ENCODE data around the gene MAGI1. TPM values are rescaled to one million over a fixed set of nuclear protein-coding genes. Genes with fewer than 3 reads are reported as not detected.
A peak's percentile ranks its signal among the peaks of the same experiment; 100 is the strongest.

Gene MAGI1
- total RNA-seq, 2 experiments from 2014 or later = 0.21 to 0.24 TPM

DNA sequence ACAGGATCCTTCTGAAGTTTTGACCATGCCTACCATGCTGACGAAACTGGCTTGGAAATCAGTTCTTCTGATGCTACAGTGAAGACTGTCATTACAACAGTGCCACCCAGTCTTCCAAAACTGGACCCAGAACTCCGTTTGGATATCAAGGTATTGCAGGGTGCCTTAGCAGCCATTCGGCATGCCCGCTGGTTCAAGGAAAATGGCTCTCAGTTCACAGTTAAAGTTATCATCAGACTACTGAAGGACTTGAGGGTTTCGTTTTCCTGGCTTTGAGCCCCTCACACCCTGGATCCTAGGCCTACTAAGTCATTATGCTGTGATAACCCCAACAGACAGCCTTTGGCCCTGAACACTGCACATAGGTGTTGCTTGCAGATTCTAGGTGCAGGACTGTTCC is 351.0 kb downstream of the MAGI1 start:
- H3K36me3 Mint-ChIP-seq = no peaks in the 10 kb centered on the region
- no peak for DNase-seq
- no peaks in the 10 kb centered on the region for H3K9me3 Mint-ChIP-seq
- H3K27ac Mint-ChIP-seq = no peak overlapping the region
- intact Hi-C loops (cut with micrococcal nuclease) = no loop called here
- CTCF ChIA-PET = no interaction called here
- H3K27me3 Mint-ChIP-seq = no peaks in the 10 kb centered on the region
- no peak overlapping the region for H3K4me3 Mint-ChIP-seq
- no peaks in the 10 kb centered on the region for H3K4me1 Mint-ChIP-seq (ENCODE audit: low read depth)
- POLR2A ChIA-PET = no interaction called here

DNA sequence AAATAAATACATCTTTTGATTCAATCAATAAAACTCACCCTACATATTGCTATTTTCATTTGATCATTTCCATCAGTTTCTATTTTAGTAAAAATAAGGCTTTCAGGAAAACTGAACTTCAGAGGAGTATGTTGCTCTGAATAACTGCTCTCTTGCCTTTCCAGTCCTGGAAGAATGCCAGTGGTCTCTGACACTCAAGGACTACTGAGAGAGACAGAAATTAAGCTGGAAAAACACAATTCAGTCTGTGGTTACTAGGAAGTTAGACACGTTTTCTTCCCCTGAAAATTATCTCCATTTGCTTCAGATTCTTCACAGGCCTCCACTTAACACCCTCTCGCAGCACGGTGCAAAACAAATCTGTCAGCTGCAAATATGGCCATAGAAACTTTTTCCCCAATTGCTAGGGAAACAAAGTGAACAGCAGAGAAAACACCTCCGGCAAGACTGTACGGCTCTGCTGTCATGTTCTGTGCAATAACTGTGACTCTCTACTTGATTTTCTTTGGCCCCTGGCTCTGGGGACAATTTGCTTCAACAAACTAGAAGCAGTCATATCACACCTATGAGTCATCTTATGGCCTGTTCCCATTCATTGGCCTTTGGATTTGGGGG is 353.0 kb downstream of the MAGI1 start:
- H3K27ac Mint-ChIP-seq = no peak overlapping the region
- no peaks in the 10 kb centered on the region for H3K4me1 Mint-ChIP-seq (ENCODE audit: low read depth)
- H3K36me3 Mint-ChIP-seq = no peaks in the 10 kb centered on the region
- no peak overlapping the region for H3K4me3 Mint-ChIP-seq
- no peaks in the 10 kb centered on the region for H3K27me3 Mint-ChIP-seq
- POLR2A ChIA-PET = no interaction called here
- intact Hi-C loops (cut with micrococcal nuclease) = no loop called here
- DNase-seq = no peak
- CTCF ChIA-PET = no interaction called here
- H3K9me3 Mint-ChIP-seq = no peaks in the 10 kb centered on the region

DNA sequence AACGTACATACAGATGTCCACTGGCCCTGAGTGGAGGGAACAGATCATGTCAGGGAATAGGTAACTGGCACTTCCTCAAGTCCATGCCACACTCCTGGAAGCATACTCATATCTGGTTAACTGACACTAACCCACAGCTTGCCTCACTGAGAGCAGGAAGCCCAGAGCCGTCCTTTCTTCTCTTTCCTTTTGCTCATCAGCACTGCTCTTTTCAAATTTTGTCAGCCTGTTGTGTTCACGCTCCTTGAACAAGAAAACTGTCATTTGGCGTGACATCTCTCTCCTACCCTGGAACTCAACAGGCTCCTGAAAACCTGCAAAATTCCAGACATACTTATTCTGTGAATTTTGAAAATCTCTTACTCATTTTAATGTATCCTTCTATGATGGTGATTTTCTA is 360.2 kb downstream of the MAGI1 start:
- no peaks in the 10 kb centered on the region for H3K36me3 Mint-ChIP-seq
- intact Hi-C loops (cut with micrococcal nuclease) = no loop called here
- H3K4me3 Mint-ChIP-seq = no peak overlapping the region
- H3K4me1 Mint-ChIP-seq (ENCODE audit: low read depth) = no peaks in the 10 kb centered on the region
- no peaks in the 10 kb centered on the region for H3K9me3 Mint-ChIP-seq
- DNase-seq = no peak
- ChIA-PET POLR2A (no interaction called here), CTCF (no interaction called here)
- no peaks in the 10 kb centered on the region for H3K27me3 Mint-ChIP-seq
- H3K27ac Mint-ChIP-seq = no peak overlapping the region

DNA sequence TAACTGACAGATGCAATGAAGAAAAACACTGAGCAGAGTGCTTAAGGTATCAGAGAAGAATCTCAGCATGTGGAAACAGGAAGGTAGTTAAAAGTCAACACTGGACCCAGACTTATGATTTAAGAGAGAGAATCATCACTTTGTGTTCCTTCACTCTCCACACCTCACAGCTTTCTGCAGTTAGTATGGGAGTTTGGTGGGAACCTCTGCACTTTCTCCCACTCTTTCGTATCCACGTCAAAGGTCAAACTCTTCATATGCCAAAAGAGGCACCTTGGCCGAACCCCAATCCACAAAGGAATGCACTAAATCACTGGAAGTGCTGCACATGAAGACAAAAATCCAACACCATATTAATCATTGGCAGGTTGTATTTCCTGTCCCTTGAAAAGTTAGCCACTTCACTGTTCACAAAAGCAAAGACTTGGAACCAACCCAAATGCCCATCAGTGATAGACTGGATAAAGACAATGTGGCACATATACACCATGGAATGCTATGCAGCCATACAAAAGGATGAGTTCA is 361.2 kb downstream of the MAGI1 start:
- no peaks in the 10 kb centered on the region for H3K36me3 Mint-ChIP-seq
- no peak overlapping the region for H3K4me3 Mint-ChIP-seq
- no peaks in the 10 kb centered on the region for H3K27me3 Mint-ChIP-seq
- ChIA-PET POLR2A (no interaction called here), CTCF (no interaction called here)
- H3K9me3 Mint-ChIP-seq = no peaks in the 10 kb centered on the region
- no peak for DNase-seq
- intact Hi-C loops (cut with micrococcal nuclease) = no loop called here
- H3K4me1 Mint-ChIP-seq (ENCODE audit: low read depth) = no peaks in the 10 kb centered on the region
- no peak overlapping the region for H3K27ac Mint-ChIP-seq

DNA sequence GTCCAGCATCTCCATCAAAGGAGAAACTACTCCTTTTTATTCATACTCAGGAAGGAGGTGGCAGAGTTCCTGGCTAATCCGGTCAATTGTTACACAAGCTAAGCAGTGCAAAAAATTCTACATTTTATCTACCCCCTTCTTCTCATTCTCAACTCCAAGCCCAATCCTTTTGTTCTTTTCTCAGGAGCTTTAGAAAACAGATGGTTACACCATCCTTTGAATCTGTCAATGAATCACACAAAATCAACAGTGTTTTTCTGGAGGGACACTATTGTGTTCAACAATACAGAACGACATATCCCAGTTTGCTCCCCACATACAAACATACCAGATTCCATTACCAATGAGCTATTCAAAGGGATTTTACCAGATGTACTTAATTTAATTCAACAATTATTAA is 362.1 kb downstream of the MAGI1 start:
- intact Hi-C loops (cut with micrococcal nuclease) = no loop called here
- H3K36me3 Mint-ChIP-seq = no peaks in the 10 kb centered on the region
- no peaks in the 10 kb centered on the region for H3K4me1 Mint-ChIP-seq (ENCODE audit: low read depth)
- H3K27ac Mint-ChIP-seq = no peak overlapping the region
- ChIA-PET POLR2A (no interaction called here), CTCF (no interaction called here)
- DNase-seq = no peak
- no peak overlapping the region for H3K4me3 Mint-ChIP-seq
- no peaks in the 10 kb centered on the region for H3K9me3 Mint-ChIP-seq
- no peaks in the 10 kb centered on the region for H3K27me3 Mint-ChIP-seq

DNA sequence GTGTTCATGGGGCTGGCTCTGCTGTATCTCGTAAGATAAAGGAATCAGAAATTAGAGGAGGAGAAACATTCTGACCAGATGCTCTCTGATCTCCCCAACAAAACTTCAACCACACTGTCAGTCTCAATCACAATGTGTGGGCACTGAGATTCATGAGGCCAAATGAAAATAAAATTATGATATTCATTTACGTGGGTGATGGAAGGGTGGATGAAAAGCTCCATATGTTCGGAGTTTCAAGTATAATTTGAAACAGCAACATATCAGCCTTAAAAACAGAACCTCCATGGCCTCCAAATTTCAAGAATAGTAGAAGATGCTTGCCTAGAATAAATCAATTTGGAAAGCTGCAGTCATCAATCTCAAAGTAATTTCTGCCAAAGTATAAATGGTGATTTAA is 363.7 kb downstream of the MAGI1 start:
- H3K27me3 Mint-ChIP-seq = no peaks in the 10 kb centered on the region
- DNase-seq = no peak
- POLR2A ChIA-PET = no interaction called here
- no peak overlapping the region for H3K4me3 Mint-ChIP-seq
- no peak overlapping the region for H3K27ac Mint-ChIP-seq
- no peaks in the 10 kb centered on the region for H3K9me3 Mint-ChIP-seq
- CTCF ChIA-PET = no interaction called here
- H3K36me3 Mint-ChIP-seq = no peaks in the 10 kb centered on the region
- H3K4me1 Mint-ChIP-seq (ENCODE audit: low read depth) = no peaks in the 10 kb centered on the region
- intact Hi-C loops (cut with micrococcal nuclease) = no loop called here

DNA sequence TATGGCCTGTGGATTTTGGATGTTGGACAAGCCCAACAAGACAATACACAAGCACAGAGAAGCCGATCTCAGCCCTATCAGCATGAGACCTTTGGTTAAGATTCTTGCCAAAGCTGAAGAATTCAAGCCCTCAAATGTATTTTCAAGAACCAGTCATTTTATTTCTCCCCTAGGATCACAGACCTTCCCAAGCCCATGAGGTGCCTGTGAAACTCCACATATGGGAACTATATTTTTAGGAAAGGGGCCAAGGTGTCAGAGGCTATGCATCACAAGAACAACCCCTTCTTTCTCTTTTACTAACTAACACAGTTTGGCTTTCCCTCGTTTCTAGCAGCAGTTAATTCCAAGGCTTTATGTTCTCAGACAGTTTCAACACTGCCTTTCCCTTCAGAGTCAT is 364.5 kb downstream of the MAGI1 start:
- CTCF ChIA-PET = no interaction called here
- no peaks in the 10 kb centered on the region for H3K4me1 Mint-ChIP-seq (ENCODE audit: low read depth)
- intact Hi-C loops (cut with micrococcal nuclease) = no loop called here
- DNase-seq = no peak
- H3K36me3 Mint-ChIP-seq = no peaks in the 10 kb centered on the region
- H3K27me3 Mint-ChIP-seq = no peaks in the 10 kb centered on the region
- H3K9me3 Mint-ChIP-seq = no peaks in the 10 kb centered on the region
- POLR2A ChIA-PET = no interaction called here
- H3K4me3 Mint-ChIP-seq = no peak overlapping the region
- no peak overlapping the region for H3K27ac Mint-ChIP-seq

DNA sequence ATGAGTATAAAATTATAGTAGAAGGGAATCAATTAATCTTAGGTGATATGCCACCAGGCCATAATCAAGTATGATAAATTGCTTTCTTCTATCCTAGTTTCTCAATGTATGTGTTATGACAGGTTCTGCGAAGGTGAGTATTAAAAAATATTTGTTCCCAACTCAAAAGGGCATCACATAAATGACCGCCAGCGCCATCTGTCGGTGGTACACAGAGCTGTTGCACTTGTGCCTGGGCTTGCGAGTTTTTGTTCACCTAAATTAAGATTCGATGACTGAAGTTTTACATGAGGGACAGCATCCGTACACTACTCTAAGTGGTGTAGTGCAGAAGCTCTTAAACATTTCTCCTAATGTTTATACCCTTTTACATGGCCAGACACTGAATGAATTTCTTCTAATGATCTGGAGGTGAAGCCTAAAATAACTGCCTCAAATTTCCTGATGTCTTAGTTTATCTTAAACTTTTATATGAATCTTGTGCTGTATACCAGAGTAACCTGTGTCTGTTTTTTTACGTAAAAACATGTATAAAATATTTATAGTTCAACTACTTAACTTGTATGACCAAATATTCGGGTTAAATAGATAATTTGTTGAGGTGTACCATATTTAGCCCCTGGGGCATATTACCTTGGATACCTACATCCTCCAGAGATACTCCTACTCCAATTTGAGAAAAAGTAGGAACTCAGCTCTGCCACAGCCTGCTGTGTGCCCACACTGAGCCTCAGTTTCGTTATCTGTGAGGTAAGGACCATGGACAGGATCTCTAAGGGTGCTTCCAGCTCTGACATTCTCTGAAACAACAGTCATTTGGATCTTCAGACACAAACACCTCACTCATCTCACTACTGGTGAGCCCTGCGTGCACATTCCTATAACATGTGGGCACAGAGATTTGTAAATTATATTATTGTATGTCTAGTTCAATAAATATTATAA is 365.6 kb downstream of the MAGI1 start:
- DNase-seq = peak; percentile 24
- no peaks in the 10 kb centered on the region for H3K27me3 Mint-ChIP-seq
- H3K9me3 Mint-ChIP-seq = no peaks in the 10 kb centered on the region
- CTCF ChIA-PET = no interaction called here
- intact Hi-C loops (cut with micrococcal nuclease) = no loop called here
- no peak overlapping the region for H3K27ac Mint-ChIP-seq
- no peaks in the 10 kb centered on the region for H3K4me1 Mint-ChIP-seq (ENCODE audit: low read depth)
- POLR2A ChIA-PET = no interaction called here
- no peaks in the 10 kb centered on the region for H3K36me3 Mint-ChIP-seq
- no peak overlapping the region for H3K4me3 Mint-ChIP-seq

DNA sequence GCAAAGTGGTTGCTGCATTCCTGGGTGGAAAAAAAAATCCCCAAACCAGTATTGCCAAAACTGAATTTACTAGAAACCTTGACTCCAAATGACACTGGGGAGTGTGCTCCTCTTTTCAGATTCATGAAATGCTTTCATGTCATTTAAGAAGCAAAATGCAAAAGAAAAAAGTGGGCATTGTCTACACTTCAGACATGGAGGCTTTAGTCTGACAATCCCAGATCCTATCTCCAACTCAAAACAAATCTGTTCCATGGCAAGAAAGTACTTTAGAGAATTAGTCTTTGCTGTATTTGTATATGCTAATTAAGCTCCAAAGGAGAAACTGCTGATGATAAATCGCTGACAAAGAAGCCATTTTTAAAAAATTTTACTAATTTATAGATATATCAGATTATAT is 366.7 kb downstream of the MAGI1 start:
- ChIA-PET POLR2A (no interaction called here), CTCF (interaction anchor here (1.0 kb wide), 1 partner anchor 148 kb away, joined by 3 read pairs; no protein-coding TSS in a partner anchor)
- H3K27me3 Mint-ChIP-seq = no peaks in the 10 kb centered on the region
- intact Hi-C loops (cut with micrococcal nuclease) = no loop called here
- no peak overlapping the region for H3K27ac Mint-ChIP-seq
- no peak overlapping the region for H3K4me3 Mint-ChIP-seq
- no peaks in the 10 kb centered on the region for H3K36me3 Mint-ChIP-seq
- H3K9me3 Mint-ChIP-seq = no peaks in the 10 kb centered on the region
- H3K4me1 Mint-ChIP-seq (ENCODE audit: low read depth) = no peaks in the 10 kb centered on the region
- DNase-seq = no peak

DNA sequence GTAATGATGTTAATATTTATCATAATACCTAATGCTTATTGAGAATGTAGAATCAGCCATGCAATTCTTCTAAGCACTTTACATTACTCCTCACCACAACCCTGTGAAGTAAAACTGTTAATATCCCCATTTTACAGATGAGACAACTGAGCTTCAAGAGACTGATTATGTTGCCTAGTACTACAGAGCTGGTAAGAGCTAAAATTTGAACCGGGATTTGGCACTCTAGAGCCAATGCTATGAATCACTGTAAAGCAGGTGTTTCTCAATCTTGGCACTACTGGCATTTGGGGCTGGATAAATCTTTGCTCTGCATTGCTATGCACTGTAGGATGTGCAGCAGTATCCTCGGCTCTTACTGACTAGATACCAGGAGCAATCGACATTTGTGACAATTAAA is 367.7 kb downstream of the MAGI1 start:
- DNase-seq = no peak
- intact Hi-C loops (cut with micrococcal nuclease) = no loop called here
- no peaks in the 10 kb centered on the region for H3K9me3 Mint-ChIP-seq
- H3K27ac Mint-ChIP-seq = no peak overlapping the region
- no peaks in the 10 kb centered on the region for H3K36me3 Mint-ChIP-seq
- CTCF ChIA-PET = interaction anchor here (1.0 kb wide), 1 partner anchor 149 kb away, joined by 3 read pairs; no protein-coding TSS in a partner anchor
- no peaks in the 10 kb centered on the region for H3K4me1 Mint-ChIP-seq (ENCODE audit: low read depth)
- no peak overlapping the region for H3K4me3 Mint-ChIP-seq
- no peaks in the 10 kb centered on the region for H3K27me3 Mint-ChIP-seq
- POLR2A ChIA-PET = no interaction called here

DNA sequence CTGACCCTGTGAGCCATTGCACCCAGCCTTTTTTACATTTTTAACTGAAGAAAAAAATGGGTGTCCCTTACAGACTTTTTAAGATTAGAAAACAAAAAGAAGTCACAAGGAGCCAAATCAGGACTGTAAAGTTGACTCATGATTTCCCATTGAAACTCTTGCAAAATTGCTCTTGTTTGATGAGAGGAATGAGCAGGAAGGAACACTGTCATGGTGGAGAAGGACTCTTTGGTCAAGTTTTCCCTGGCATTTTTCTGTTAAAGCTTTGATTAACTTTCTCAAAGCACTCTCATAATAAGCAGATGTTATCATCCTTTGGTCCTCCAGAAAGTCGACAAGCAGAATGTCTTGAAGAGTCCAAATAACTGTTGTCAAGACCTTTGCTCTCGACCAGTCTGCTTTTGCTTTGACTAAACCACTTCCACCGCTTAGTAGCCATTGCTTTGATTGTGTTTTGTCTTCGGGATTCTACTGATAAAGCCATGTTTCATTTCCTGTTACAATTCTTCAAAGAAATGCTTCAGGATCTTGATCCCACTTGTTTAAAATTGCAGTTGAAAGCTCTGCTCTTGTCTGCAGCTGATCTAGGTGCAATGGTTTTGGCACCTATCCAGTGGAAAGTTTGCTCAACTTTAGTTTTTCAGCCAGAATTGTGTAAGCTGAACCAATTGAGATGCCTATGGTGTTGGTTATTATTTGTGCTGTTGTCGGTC is 369.4 kb downstream of the MAGI1 start:
- DNase-seq = no peak
- intact Hi-C loops (cut with micrococcal nuclease) = no loop called here
- ChIA-PET POLR2A (no interaction called here), CTCF (no interaction called here)
- Mint-ChIP-seq H3K36me3 (no peaks in the 10 kb centered on the region), H3K4me1 (ENCODE audit: low read depth) (no peaks in the 10 kb centered on the region), H3K4me3 (no peak overlapping the region), H3K27me3 (no peaks in the 10 kb centered on the region), H3K27ac (no peak overlapping the region), H3K9me3 (no peaks in the 10 kb centered on the region)

DNA sequence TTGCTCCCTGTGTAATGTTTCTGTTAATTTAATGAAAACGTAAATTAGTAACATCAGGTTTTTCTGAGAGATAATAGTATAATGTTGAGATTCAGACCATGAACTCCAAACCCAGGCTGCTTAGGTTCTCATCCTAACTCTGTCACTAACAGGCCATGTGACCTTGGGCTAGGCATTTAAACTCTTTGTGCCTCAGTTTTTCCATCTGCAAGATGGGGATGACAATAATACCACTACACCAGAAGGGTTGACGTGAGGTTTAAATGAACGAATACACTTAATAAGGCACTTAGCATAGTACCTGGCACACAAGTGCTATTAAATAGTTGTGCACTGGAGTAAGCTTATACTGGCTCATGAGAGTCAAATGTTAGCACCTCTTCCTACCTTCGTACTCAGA is 370.8 kb downstream of the MAGI1 start:
- Mint-ChIP-seq H3K36me3 (no peaks in the 10 kb centered on the region), H3K27ac (no peak overlapping the region), H3K27me3 (no peaks in the 10 kb centered on the region), H3K4me1 (ENCODE audit: low read depth) (no peaks in the 10 kb centered on the region), H3K4me3 (no peak overlapping the region), H3K9me3 (no peaks in the 10 kb centered on the region)
- intact Hi-C loops (cut with micrococcal nuclease) = no loop called here
- CTCF ChIA-PET = no interaction called here
- POLR2A ChIA-PET = no interaction called here
- DNase-seq = no peak

Measured in activated CD4-positive, alpha-beta memory T cell treated with anti-CD3 and anti-CD28 coated beads for 36 hours (primary cell).